GM19193 (cell line): ENCODE results near the gene PPCDC.

Source experiments
- POLR2A ChIP-seq: IDR thresholded peaks from 4 replicates; pipeline ENCODE4 v1.6.1; 2011; ENCODE audit not compliant: insufficient read depth, insufficient read length; ENCODE audit errors: extremely low read depth

Gene PPCDC, protein sequence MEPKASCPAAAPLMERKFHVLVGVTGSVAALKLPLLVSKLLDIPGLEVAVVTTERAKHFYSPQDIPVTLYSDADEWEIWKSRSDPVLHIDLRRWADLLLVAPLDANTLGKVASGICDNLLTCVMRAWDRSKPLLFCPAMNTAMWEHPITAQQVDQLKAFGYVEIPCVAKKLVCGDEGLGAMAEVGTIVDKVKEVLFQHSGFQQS

DNA sequence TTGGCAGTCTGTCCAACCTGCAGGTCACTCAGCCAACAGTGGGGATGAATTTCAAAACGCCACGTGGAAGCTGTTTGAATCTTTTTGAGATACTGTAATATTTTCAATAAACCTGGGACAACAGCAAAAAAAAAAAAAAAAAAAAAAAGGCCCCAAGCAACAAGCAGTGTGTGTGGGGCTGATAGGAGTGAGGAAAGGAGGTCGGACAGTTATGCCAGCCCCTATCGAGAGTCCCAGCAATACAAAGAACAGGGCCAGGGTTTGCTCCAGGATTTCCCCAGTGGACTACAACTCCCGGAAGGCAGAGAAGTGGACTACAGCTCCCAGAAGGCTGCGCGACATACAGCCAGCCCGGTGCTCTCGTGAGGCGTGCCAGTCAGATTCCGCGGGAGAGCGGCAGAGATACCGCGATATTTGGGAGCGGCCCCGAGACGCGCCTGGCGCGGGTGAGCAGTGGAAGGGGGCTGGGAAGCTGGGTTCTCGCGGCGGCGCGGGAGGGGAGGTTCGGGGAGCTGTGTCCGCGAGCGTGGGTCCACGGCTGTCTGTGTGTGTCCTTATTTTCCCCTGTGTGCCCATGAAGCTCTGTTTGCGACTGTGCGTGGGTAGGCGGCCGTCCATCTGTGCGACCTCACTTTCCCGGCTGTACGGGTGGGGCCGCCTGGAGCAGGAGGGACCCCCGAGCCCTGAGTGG is at the start of gene PPCDC:
PPCDC (plus strand) TSS at position 410 of the 691 bp plus-strand sequence. CDS start 4,729 bp downstream, outside the sequence.
- peak; percentile 96 for TF ChIP-seq POLR2A

- no peak for TF ChIP-seq POLR2A
These were observed 47.2 kb upstream of the PPCDC start for GRCh38 chr15:74976159-74976558.

- TF ChIP-seq POLR2A, result no peak
These were observed 45.8 kb upstream of the PPCDC start for GRCh38 chr15:74977599-74977998.

GRCh38 chr15:74978077-74978476 is 45.3 kb upstream of the PPCDC start:
- TF ChIP-seq POLR2A, result no peak

GRCh38 chr15:74978503-74978902 is 44.9 kb upstream of the PPCDC start:
- no peak for TF ChIP-seq POLR2A

- TF ChIP-seq POLR2A, result no peak
These were observed 41.2 kb upstream of the PPCDC start for GRCh38 chr15:74982183-74982582.

- no peak for TF ChIP-seq POLR2A
These were observed 39.6 kb upstream of the PPCDC start for GRCh38 chr15:74983725-74984231.

GRCh38 chr15:74988007-74988800 is 35.2 kb upstream of the PPCDC start:
- TF ChIP-seq POLR2A, result no peak

DNA sequence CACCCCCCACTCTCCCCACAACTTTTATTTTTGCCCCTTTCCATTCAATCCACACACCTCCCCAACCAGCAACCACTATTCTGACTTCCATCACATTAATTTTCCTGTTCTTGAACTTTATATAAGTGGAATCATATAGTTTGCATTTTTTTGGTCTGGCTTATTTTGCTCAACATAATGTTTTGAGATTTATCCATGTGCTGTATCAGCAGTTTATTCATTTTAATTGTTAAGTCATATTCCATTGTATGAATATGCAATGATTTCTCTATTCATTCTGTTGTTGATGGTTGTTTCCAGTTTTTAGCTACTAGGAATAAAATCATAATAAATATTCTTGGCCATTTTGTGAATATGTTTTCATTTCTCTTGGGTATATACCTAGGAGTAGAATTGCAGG is 33.9 kb upstream of the PPCDC start:
- no peak for TF ChIP-seq POLR2A

GRCh38 chr15:74992619-74993018 is 30.8 kb upstream of the PPCDC start:
- TF ChIP-seq POLR2A, result no peak

DNA sequence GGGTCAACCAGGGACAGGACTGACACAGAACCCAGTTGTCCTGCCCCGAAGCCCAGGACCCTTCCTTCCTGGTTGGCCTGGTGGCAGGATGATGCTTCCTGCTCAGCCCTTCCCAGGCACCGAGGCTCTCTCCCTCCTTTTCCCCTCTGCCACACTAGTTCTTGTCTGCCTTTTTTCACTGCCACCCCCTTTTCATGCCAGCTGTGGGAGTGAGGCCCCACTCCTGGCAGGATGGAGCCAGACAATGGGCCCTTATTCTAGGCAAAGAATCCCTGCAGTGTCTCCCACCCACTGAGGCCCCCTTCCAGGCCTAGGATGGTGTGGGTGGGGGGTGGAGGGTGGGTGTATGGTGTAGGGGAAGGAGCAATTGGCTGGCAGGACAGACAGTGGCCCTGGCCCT is 29.2 kb upstream of the PPCDC start:
- no peak for TF ChIP-seq POLR2A

GRCh38 chr15:74994685-74995084 is 28.7 kb upstream of the PPCDC start:
- TF ChIP-seq POLR2A, result no peak

GRCh38 chr15:74995182-74995778 is 28.1 kb upstream of the PPCDC start, which contains the start of gene SCAMP5:
Gene SCAMP5, plus strand, starts transcription at chr15:74995563. Its CDS starts 16,277 bp downstream, at chr15:75011840.
- peak; percentile 22 for TF ChIP-seq POLR2A

DNA sequence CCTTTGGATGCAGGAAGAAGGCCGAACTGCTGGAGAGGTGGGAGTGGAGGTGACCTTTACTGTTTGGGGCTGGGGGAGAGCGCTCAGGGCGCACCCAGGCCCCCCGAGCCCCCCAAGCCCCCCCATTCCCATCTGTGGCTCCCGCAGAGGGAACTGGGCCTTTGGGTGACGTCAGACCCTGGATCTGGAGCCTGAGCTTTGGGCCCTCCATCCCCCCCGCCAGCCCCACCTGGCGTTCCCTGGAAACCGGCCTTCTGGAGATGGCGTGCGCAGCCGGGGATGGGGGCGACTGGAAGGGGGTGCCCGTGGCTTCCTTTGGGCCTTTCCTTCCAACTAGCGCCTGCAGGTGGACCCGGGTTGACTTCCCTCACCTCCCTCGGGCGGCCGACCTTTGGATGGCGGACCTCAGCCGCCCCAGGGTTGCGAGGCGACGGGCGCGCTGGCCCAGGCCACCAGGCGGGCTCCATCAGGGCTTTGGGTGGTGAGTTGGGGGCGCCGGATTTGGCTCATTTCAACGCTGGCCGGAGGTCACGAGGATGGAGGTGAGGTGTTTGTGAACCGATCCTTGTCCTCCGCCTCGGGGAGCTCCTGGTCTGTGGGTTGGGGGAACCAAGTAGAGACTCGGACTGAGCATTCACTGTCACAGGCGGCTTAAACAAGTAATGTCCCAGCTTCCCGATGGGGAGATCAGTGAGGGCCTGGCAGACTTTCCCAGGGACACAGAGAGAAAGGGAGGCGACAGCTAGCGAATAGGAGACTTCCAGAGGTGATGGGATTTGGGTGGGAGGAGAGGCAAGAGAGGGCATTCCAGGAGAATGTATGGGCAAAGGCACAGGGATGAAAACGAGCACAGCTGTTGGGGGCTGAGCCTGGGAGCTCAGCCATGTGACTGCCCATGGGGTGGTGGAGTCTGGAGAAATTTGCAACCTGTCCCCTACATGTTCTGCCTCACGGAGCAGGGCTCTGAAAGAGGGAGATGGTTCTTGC is 27.3 kb upstream of the PPCDC start:
- TF ChIP-seq POLR2A, result no peak
